Neural progenitor cell (in vitro differentiated cells): ENCODE measurements around the gene BPIFB4. TPM values are rescaled to one million over a fixed set of nuclear protein-coding genes. Genes with fewer than 3 reads are reported as not detected.

ENCODE experiments used
- DNase-seq: peaks from one replicate; pipeline ENCODE4 v3.0.0-alpha.2; 2016; ENCODE audit warnings: low spot score
- H2AFZ ChIP-seq: fragments of 200-600 bp; sonication (generic); replicated peaks from 2 replicates; pipeline ENCODE4 v1.6.1; 2016; ENCODE audit warnings: antibody characterized with exemption
- H3F3A ChIP-seq: fragments of 200-600 bp; sonication (generic); 2 replicates; pipeline ENCODE4 v1.6.1; 2016; ENCODE audit warnings: antibody characterized with exemption, low read depth
- H3K27ac ChIP-seq: fragments of 200-600 bp; sonication (generic); 2 replicates; pipeline ENCODE4 v1.5.1; 2016; ENCODE audit warnings: mild to moderate bottlenecking
- H3K27me3 ChIP-seq: fragments of 200-600 bp; sonication (generic); 2 replicates; pipeline ENCODE4 v1.6.1; 2016; ENCODE audit warnings: mild to moderate bottlenecking, moderate library complexity
- H3K36me3 ChIP-seq: fragments of 200-600 bp; sonication (generic); 2 replicates; pipeline ENCODE4 v1.5.1; 2016
- H3K4me1 ChIP-seq: fragments of 200-600 bp; sonication (generic); 2 replicates; pipeline ENCODE4 v1.6.1; 2016; ENCODE audit warnings: mixed run types
- H3K4me2 ChIP-seq: fragments of 200-600 bp; sonication (generic); 2 replicates; pipeline ENCODE4 v1.6.1; 2016
- H3K4me3 ChIP-seq: fragments of 200-600 bp; sonication (generic); 2 replicates; pipeline ENCODE4 v1.5.1; 2016
- H3K79me2 ChIP-seq: fragments of 200-600 bp; sonication (generic); 2 replicates; pipeline ENCODE4 v1.6.1; 2016; ENCODE audit warnings: low read depth
- H3K9ac ChIP-seq: fragments of 200-600 bp; sonication (generic); 2 replicates; pipeline ENCODE4 v1.6.1; 2016
- H3K9me3 ChIP-seq: fragments of 200-600 bp; sonication (generic); 2 replicates; pipeline ENCODE4 v1.5.1; 2016; ENCODE audit warnings: low read depth
- H4K20me1 ChIP-seq: fragments of 200-600 bp; sonication (generic); 2 replicates; pipeline ENCODE4 v1.6.1; 2016; ENCODE audit warnings: low read depth
- H3K27ac Mint-ChIP-seq: 3 replicates; pipeline ENCODE4 v1.8.0; 2021; ENCODE audit warnings: mixed read lengths
- H3K27me3 Mint-ChIP-seq: 2 replicates; pipeline ENCODE4 v1.8.0; 2022; ENCODE audit warnings: low read depth, mild to moderate bottlenecking, inconsistent platforms, moderate library complexity, mixed read lengths; ENCODE audit not compliant: insufficient read depth
- H3K36me3 Mint-ChIP-seq: 3 replicates; pipeline ENCODE4 v1.8.0; 2021; ENCODE audit warnings: mixed read lengths
- H3K4me1 Mint-ChIP-seq: 3 replicates; pipeline ENCODE4 v1.8.0; 2021; ENCODE audit warnings: mixed read lengths
- H3K4me3 Mint-ChIP-seq: 3 replicates; pipeline ENCODE4 v1.8.0; 2021; ENCODE audit warnings: mild to moderate bottlenecking, moderate library complexity, mixed read lengths
- H3K9me3 Mint-ChIP-seq: 3 replicates; pipeline ENCODE4 v1.8.0; 2020; ENCODE audit warnings: mixed read lengths
- EZH2 ChIP-seq: fragments of 200-600 bp; sonication (generic); IDR thresholded peaks from 2 replicates; pipeline ENCODE4 v1.6.1; 2017; ENCODE audit warnings: antibody characterized with exemption, mild to moderate bottlenecking, moderate library complexity
- EZH2phosphoT487 ChIP-seq: fragments of 200-600 bp; sonication (generic); IDR thresholded peaks from 2 replicates; pipeline ENCODE4 v1.6.1; 2017; ENCODE audit warnings: antibody characterized with exemption
- total RNA-seq: library from RNA; depleted of rRNA; stranded (reverse); fragments of >200 nt; gene quantifications from 2 replicates; pipeline ENCODE4 v1.2.3, GENCODE V29; 2015; ENCODE audit warnings: low replicate concordance
- TF ChIP-seq, protein P1 (sequence below): fragments of 200-600 bp; sonication (generic); IDR thresholded peaks from 2 replicates; pipeline ENCODE4 v1.5.1; 2017; ENCODE audit warnings: antibody characterized with exemption, mild to moderate bottlenecking

BPIFB4 gene
- total RNA-seq, 1 donor from 2014 or later, result not detected

DNA sequence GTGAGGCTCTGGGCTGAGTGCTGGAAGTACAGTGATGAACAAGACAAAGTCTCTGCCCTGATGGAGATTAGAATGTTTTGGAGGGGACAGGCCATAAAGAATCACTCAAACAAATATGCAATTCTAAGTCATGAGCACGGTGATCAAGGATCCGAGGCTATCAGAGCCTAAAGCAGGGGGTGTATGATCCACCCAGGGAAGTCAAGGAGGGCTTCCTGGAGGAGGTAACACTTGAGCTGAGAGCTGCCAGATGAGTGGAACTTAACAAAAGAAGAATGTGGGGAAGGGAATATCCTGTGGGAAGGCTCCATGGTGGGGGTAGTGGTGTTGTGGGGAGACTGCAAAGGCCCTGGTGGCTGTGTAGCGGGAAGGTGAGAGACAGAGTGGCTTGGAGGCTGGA lies 12.2 kb downstream of the BPIFB4 start:
- H3K4me3 Mint-ChIP-seq, result no peak overlapping the region
- H4K20me1 ChIP-seq, result no peaks in the 10 kb centered on the region
- H3F3A ChIP-seq, result no peaks in the 10 kb centered on the region
- no peak overlapping the region for H3K4me3 ChIP-seq
- no peak overlapping the region for H3K9ac ChIP-seq
- no peaks in the 10 kb centered on the region for H3K27me3 ChIP-seq
- TF ChIP-seq EZH2phosphoT487 (no peak), EZH2 (no peak)
- TF ChIP-seq, protein P1, sequence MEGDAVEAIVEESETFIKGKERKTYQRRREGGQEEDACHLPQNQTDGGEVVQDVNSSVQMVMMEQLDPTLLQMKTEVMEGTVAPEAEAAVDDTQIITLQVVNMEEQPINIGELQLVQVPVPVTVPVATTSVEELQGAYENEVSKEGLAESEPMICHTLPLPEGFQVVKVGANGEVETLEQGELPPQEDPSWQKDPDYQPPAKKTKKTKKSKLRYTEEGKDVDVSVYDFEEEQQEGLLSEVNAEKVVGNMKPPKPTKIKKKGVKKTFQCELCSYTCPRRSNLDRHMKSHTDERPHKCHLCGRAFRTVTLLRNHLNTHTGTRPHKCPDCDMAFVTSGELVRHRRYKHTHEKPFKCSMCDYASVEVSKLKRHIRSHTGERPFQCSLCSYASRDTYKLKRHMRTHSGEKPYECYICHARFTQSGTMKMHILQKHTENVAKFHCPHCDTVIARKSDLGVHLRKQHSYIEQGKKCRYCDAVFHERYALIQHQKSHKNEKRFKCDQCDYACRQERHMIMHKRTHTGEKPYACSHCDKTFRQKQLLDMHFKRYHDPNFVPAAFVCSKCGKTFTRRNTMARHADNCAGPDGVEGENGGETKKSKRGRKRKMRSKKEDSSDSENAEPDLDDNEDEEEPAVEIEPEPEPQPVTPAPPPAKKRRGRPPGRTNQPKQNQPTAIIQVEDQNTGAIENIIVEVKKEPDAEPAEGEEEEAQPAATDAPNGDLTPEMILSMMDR, result no peak
- H3K9me3 Mint-ChIP-seq, result no peaks in the 10 kb centered on the region
- no peak overlapping the region for H3K27ac ChIP-seq
- H3K4me1 ChIP-seq, result no peaks in the 10 kb centered on the region
- H3K9me3 ChIP-seq, result no peaks in the 10 kb centered on the region
- H3K27me3 Mint-ChIP-seq, result peaks cover 8% of the 10 kb centered on the region
- no peaks in the 10 kb centered on the region for H3K36me3 ChIP-seq
- no peak overlapping the region for H2AFZ ChIP-seq
- H3K4me1 Mint-ChIP-seq, result no peaks in the 10 kb centered on the region
- H3K4me2 ChIP-seq, result no peak overlapping the region
- no peak overlapping the region for H3K27ac Mint-ChIP-seq
- DNase-seq, result no peak
- no peaks in the 10 kb centered on the region for H3K79me2 ChIP-seq
- no peaks in the 10 kb centered on the region for H3K36me3 Mint-ChIP-seq

DNA sequence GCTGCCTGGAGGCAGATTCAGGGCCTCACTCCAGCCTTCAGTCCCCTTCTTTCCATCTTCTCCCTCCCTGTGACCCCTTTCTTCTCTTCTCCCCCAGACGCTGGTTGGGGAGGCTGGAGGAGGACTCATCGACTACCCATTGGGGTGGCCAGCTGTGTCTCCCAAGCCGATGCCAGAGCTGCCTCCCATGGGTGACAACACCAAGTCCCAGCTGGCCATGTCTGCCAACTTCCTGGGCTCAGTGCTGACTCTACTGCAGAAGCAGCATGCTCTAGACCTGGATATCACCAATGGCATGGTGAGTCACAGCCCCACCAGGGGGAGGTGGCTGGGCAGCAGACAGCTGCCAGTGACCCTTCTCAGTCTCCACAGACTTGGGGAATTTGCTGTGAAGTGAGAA lies 12.9 kb downstream of the BPIFB4 start:
- no peak overlapping the region for H3K4me2 ChIP-seq
- TF ChIP-seq EZH2phosphoT487 (no peak), EZH2 (no peak)
- TF ChIP-seq, protein P1, result no peak
- H3K4me3 Mint-ChIP-seq, result no peak overlapping the region

DNA sequence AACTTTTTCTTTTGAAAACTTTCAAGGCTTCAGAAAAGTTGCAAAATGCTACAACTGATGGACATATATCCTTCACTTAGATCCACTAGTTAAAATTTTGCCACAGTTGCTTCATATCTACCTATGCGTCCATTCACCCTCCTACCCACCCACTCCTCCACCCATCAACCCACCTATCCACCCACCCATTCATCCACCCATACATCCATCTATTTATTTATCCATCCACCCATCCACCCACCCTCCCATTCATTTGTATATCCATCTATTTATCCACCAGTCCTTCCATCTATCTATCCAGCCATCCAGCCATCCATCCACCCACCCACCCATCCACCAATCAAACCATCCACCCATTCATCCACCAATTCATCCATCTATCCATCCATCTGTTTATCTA lies 13.6 kb downstream of the BPIFB4 start:
- H3K4me3 Mint-ChIP-seq, result no peak overlapping the region

More for the DNA sequence above, 12.9 kb downstream of the BPIFB4 start:
- Histone ChIP-seq H3K9me3 (no peaks in the 10 kb centered on the region), H3K4me1 (no peaks in the 10 kb centered on the region), H3K27ac (no peak overlapping the region), H3F3A (no peaks in the 10 kb centered on the region), H3K9ac (no peak overlapping the region), H2AFZ (no peak overlapping the region), H4K20me1 (no peaks in the 10 kb centered on the region), H3K36me3 (no peaks in the 10 kb centered on the region), H3K4me3 (no peak overlapping the region), H3K27me3 (no peaks in the 10 kb centered on the region), H3K79me2 (no peaks in the 10 kb centered on the region)
- H3K4me1 Mint-ChIP-seq, result no peaks in the 10 kb centered on the region
- H3K9me3 Mint-ChIP-seq, result no peaks in the 10 kb centered on the region
- H3K27me3 Mint-ChIP-seq, result peaks cover 8% of the 10 kb centered on the region
- DNase-seq, result no peak
- H3K27ac Mint-ChIP-seq, result no peak overlapping the region
- no peaks in the 10 kb centered on the region for H3K36me3 Mint-ChIP-seq

More for the DNA sequence above, 13.6 kb downstream of the BPIFB4 start:
- no peaks in the 10 kb centered on the region for H4K20me1 ChIP-seq
- no peak overlapping the region for H3K9ac ChIP-seq
- Mint-ChIP-seq H3K27me3 (peaks cover 10% of the 10 kb centered on the region), H3K36me3 (no peaks in the 10 kb centered on the region), H3K27ac (no peak overlapping the region), H3K4me1 (no peaks in the 10 kb centered on the region), H3K9me3 (no peaks in the 10 kb centered on the region)
- TF ChIP-seq EZH2phosphoT487, result no peak
- no peak for TF ChIP-seq EZH2
- TF ChIP-seq, protein P1, result no peak
- H3K4me1 ChIP-seq, result no peaks in the 10 kb centered on the region
- no peak overlapping the region for H2AFZ ChIP-seq
- no peak for DNase-seq
- no peak overlapping the region for H3K27ac ChIP-seq
- no peaks in the 10 kb centered on the region for H3K27me3 ChIP-seq
- H3K9me3 ChIP-seq, result no peaks in the 10 kb centered on the region
- H3K79me2 ChIP-seq, result no peaks in the 10 kb centered on the region
- no peaks in the 10 kb centered on the region for H3F3A ChIP-seq
- H3K4me2 ChIP-seq, result no peak overlapping the region
- H3K4me3 ChIP-seq, result no peak overlapping the region
- H3K36me3 ChIP-seq, result no peaks in the 10 kb centered on the region
